Subcutaneous adipose tissue (tissue), 4 donors: ENCODE results near the gene PILRA. TPM values are rescaled to one million over a fixed set of nuclear protein-coding genes. Genes with fewer than 3 reads are reported as not detected.

Experiments
- total RNA-seq, 4 donors: library from RNA; depleted of rRNA; stranded (reverse); fragments of >200 nt; gene quantifications; one replicate each; pipeline ENCODE4 v1.1.0, GENCODE V29; 2016
- TF ChIP-seq, protein P1 (sequence below): fragments of 450-650 bp; IDR thresholded peaks from one replicate; pipeline ENCODE4 v1.5.1; 2016; ENCODE audit warnings: low read depth, mild to moderate bottlenecking, control low read depth, antibody characterized with exemption, moderate library complexity

Gene PILRA
- total RNA-seq, 4 donors from 2014 or later: 8.0 to 44.2 (median 9.9) TPM

DNA sequence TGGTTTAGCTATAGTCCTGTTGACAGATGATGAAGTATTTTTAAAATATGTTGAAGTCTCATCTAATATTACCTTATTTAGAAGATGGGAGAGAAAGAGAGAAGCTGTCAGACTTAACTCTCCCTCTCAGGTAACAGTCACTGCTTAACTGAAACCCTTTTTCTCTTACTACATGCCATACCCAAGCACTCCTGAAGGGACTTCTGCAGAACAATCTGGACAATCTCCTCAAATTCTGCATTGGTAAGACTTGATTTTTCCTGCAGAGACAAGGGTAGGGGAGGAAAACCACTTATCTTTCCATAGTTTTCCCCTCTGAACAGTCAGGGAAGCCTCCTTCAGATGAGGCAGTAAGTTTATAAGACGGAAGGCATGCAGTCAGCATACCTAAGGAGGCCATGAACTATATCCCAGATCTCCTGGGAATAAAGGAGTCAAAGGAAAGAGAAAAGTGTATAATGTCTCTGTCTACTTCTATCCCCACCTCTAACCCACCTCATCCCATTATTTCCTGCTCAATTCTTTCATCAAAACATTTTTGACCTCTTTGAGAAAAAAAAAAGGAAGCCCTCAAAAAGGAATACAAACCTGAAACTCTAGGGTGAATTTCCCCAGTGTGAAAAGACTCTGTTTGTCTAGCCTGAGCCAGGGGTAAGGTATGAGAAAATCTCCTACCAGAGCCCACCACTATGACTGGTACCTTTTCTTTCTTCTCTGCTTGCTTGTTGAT, 45.8 kb downstream of the PILRA start:
- TF ChIP-seq, protein P1, sequence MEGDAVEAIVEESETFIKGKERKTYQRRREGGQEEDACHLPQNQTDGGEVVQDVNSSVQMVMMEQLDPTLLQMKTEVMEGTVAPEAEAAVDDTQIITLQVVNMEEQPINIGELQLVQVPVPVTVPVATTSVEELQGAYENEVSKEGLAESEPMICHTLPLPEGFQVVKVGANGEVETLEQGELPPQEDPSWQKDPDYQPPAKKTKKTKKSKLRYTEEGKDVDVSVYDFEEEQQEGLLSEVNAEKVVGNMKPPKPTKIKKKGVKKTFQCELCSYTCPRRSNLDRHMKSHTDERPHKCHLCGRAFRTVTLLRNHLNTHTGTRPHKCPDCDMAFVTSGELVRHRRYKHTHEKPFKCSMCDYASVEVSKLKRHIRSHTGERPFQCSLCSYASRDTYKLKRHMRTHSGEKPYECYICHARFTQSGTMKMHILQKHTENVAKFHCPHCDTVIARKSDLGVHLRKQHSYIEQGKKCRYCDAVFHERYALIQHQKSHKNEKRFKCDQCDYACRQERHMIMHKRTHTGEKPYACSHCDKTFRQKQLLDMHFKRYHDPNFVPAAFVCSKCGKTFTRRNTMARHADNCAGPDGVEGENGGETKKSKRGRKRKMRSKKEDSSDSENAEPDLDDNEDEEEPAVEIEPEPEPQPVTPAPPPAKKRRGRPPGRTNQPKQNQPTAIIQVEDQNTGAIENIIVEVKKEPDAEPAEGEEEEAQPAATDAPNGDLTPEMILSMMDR: no peak

DNA sequence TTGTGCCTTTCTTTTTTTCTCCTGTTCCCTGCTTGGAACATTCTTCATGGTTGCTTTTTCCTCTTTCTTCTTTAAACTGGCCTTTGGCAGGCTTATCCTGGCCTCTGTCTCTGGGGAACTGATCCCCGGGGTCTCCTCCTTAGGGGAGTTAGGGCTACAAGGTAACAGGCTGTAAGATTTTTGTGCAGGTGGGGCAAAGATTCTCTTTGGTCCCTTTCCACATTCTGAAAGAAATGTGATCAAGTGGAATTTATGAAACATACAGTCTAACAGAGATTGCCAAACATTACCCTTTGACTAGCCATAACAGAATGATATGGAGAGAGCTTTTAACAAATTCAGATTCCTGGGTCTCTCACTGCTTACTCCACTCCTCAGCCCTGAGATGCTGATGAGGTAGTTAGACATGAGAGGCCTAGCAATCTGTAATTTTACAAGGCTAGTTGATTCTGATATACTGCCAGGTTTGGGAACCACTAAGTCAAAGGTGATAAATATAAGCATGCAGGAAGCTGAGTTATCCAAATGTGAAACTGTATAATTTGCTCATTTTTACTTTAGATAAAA, 46.5 kb downstream of the PILRA start:
- TF ChIP-seq, protein P1: no peak

DNA sequence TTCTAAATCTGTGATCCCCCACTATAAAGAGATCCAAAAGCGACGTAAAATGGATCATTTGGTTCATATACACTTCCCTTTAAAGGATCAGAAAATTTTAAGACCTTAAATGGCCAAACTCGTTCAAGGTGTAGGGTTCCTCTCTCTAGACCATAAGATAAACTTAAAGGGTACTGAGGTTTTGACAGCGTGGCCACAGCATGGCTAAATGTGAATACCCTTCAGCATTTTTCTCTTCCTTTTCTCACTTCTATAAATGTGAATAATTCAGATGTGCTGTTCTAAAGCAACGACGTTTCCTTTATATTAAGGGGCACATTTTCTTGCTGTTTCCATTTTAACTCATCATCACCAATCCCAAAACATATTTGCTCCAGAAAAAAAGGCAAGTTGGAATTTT, 50.0 kb downstream of the PILRA start:
- TF ChIP-seq, protein P1: no peak

DNA sequence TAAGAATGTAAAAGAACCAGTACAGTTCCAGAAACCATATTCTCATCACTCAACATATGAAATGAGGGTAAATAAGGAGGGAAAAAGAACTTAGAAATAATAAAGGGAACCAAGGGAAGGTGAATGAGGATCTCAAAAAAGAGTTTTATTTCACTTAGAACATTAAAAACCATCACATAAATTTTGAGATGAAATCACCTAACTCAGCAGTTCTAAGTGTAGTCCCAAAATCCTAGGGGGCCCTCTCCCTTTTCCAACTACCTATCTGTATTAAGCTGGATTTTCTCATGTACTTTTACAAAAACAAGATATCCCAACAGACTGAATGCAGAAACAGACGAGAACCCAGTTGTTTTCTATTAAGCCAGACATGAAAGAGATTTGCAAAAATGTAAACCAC, 52.1 kb downstream of the PILRA start:
- TF ChIP-seq, protein P1: no peak

DNA sequence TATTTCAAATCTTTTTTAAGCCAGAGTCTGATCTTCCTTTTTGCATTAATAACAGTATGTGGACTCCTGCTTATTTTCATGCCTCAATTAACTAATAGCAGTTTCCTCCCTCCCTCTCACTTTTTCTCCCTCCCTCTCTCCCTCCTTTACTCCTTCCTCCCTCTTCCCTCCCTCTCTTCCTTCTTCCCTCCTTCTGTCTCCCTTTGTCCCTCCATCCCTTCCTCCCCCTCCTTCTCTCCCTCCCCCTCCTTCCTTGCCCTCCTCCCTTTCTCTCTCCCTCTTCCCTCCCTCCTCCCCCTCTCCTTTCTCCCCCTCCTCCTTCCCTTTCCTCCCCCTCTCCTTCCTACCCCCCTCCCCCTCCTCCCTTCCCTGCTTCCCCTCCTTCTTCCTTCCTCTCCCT, 53.2 kb downstream of the PILRA start:
- TF ChIP-seq, protein P1: no peak

DNA sequence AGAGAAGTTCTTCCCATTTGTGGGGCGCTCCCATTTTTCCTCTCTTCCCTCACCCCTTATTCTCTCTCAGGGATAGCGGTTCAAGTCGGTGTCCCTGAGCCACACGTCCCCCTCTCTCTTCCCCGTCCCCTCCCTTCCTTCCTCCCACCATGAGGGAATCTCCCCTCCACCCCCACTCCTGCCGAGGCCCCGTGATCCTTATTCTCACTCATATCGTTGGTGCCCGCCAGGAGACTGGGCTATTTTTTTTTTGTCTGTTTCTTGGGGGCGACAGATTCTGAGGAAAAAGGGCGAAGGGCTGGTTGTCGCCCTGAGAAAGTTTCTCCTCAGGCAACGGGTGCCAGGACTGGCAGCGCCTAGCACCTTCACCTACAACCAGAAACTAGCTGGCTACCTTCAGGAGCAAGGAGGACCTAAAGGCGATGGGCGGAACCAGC, 54.5 kb downstream of the PILRA start:
- TF ChIP-seq, protein P1: no peak

DNA sequence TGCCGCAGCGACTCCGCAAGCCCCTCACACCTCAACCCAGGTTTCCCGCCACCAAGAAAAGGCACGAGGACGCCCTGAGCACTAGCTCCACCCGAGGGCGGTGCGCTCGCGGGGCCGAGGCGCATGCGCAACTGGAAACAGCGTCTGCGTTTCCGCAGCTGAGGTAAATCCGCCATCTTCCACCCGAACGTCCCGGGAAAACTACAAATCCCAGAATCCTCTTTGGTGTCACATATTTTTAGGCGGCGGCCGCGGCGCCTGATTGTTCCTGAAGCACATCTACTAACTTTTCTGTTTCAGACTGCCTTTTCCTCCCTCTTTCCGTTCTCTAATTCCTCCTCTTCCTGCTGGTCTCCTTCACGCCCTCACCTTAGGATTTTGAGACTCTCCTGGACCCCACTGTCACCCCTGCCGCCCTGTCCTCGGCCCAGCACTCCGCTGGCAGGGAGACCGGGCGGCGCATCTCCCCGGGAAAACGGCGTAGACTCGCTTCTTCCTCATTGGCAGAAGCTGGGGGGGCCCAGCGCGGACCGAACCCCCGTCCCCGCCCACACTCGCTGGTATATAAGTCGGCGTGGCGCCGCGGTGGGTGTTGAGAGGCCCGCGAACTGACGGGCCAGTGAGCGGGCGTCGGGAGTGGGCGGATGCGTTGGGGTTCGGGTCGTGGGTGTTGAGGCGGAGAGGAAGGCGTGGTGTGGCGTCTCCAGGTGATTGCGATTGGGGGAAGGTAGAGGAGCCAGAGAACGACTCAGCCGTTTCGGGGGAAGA, 55.1 kb downstream of the PILRA start, which contains the start of gene ZCWPW1:
TSS of gene ZCWPW1 (minus strand) at position 505 of the 768 bp plus-strand sequence. CDS start 8,054 bp downstream, outside the sequence.
- TF ChIP-seq, protein P1: no peak
